OCI-LY1 (cell line): ENCODE measurements around the gene TESPA1.

ENCODE experiments used
- H2AFZ ChIP-seq: fragments of 200-600 bp; sonication (generic), shearing (Covaris generic); 2 replicates; pipeline ENCODE4 v1.6.0; 2014; ENCODE audit warnings: antibody characterized with exemption, mild to moderate bottlenecking, low read length
- H3F3A ChIP-seq: fragments of 200-600 bp; sonication (generic), shearing (Covaris generic); 2 replicates; pipeline ENCODE4 v1.6.0; 2014; ENCODE audit warnings: mild to moderate bottlenecking, antibody characterized with exemption, low read length, moderate library complexity; ENCODE audit not compliant: insufficient read depth
- H3K27ac ChIP-seq: fragments of 200-600 bp; sonication (generic); 2 replicates; pipeline ENCODE4 v1.5.1; 2014; ENCODE audit warnings: low read length, mixed run types, mild to moderate bottlenecking, low read depth; ENCODE audit not compliant: poor library complexity, severe bottlenecking
- H3K27me3 ChIP-seq: fragments of 200-600 bp; sonication (generic); 2 replicates; pipeline ENCODE4 v1.6.0; 2014; ENCODE audit warnings: antibody characterized with exemption, mild to moderate bottlenecking, low read length, moderate library complexity; ENCODE audit not compliant: insufficient read depth
- H3K36me3 ChIP-seq: fragments of 200-600 bp; sonication (generic); 2 replicates; pipeline ENCODE4 v1.6.1; 2014; ENCODE audit warnings: mild to moderate bottlenecking, antibody characterized with exemption, low read length, moderate library complexity, mixed read lengths; ENCODE audit not compliant: insufficient read depth
- H3K4me1 ChIP-seq: fragments of 200-600 bp; sonication (generic); 2 replicates; pipeline ENCODE4 v1.5.1; 2014; ENCODE audit warnings: mild to moderate bottlenecking, low read length, moderate library complexity; ENCODE audit not compliant: insufficient read depth, severe bottlenecking
- H3K4me2 ChIP-seq: fragments of 200-600 bp; sonication (generic), shearing (Covaris generic); 2 replicates; pipeline ENCODE4 v1.6.1; 2014; ENCODE audit warnings: low read length
- H3K4me3 ChIP-seq: fragments of 200-600 bp; sonication (generic); 2 replicates; pipeline ENCODE4 v1.5.1; 2014; ENCODE audit warnings: low read length, low read depth, mild to moderate bottlenecking, mixed read lengths; ENCODE audit not compliant: poor library complexity, severe bottlenecking
- H3K79me2 ChIP-seq: fragments of 200-600 bp; shearing (Covaris generic); 2 replicates; pipeline ENCODE4 v1.6.1; 2016; ENCODE audit warnings: mixed run types, low read length, mixed read lengths; ENCODE audit not compliant: insufficient read depth
- H3K9ac ChIP-seq: fragments of 200-600 bp; sonication (generic), shearing (Covaris generic); 2 replicates; pipeline ENCODE4 v1.6.1; 2014; ENCODE audit warnings: mild to moderate bottlenecking, low read length, mixed read lengths
- H3K9me2 ChIP-seq: fragments of 200-600 bp; sonication (generic), shearing (Covaris generic); 2 replicates; pipeline ENCODE4 v1.6.1; 2014; ENCODE audit warnings: low read depth, mild to moderate bottlenecking, low read length, mixed read lengths
- H3K9me3 ChIP-seq: fragments of 200-600 bp; shearing (Covaris generic); 2 replicates; pipeline ENCODE4 v1.6.1; 2014; ENCODE audit warnings: low read length, mixed read lengths
- H4K20me1 ChIP-seq: fragments of 200-600 bp; sonication (generic), shearing (Covaris generic); 2 replicates; pipeline ENCODE4 v1.6.0; 2016; ENCODE audit warnings: mild to moderate bottlenecking, low read length; ENCODE audit not compliant: insufficient read depth
- CTCF ChIP-seq: fragments of 200-600 bp; sonication (generic), shearing (Covaris generic); IDR thresholded peaks from 2 replicates; pipeline ENCODE4 v1.5.1; 2017; ENCODE audit warnings: mild to moderate bottlenecking, antibody characterized with exemption, low read length, moderate library complexity, mixed read lengths
- EZH2 ChIP-seq: fragments of 200-600 bp; sonication (generic), shearing (Covaris generic); IDR thresholded peaks from 2 replicates; pipeline ENCODE4 v1.8.0; 2017; ENCODE audit warnings: borderline replicate concordance, mixed run types, mild to moderate bottlenecking, antibody characterized with exemption, low read length, moderate library complexity, mixed read lengths

The TESPA1 gene

GRCh38 chr12:54977857-54978256, 6.7 kb downstream of the TESPA1 start:
- no peaks in the 10 kb centered on the region; the same call in 1 of the 2 replicates for H3K79me2 ChIP-seq
- no peak overlapping the region for H3K9ac ChIP-seq
- no peak overlapping the region for H3K4me3 ChIP-seq
- H2AFZ ChIP-seq, result no peak overlapping the region
- no peaks in the 10 kb centered on the region for H3K9me3 ChIP-seq
- TF ChIP-seq CTCF (no peak), EZH2 (no peak)
- peaks cover 23% of the 10 kb centered on the region for H3K4me1 ChIP-seq
- no peaks in the 10 kb centered on the region for H3F3A ChIP-seq
- no peak overlapping the region for H3K27ac ChIP-seq
- H3K4me2 ChIP-seq, result no peak overlapping the region
- H3K36me3 ChIP-seq, result peaks cover 80% of the 10 kb centered on the region
- H3K27me3 ChIP-seq, result no peaks in the 10 kb centered on the region
- no peaks in the 10 kb centered on the region for H3K9me2 ChIP-seq
- H4K20me1 ChIP-seq, result no peaks in the 10 kb centered on the region

GRCh38 chr12:54977155-54977554, 7.4 kb downstream of the TESPA1 start:
- Histone ChIP-seq H3K27me3 (no peaks in the 10 kb centered on the region), H3K9me2 (no peaks in the 10 kb centered on the region), H3K27ac (no peak overlapping the region), H3K36me3 (peaks cover 80% of the 10 kb centered on the region), H3K9ac (no peak overlapping the region), H3K9me3 (no peaks in the 10 kb centered on the region), H3K4me3 (no peak overlapping the region), H2AFZ (no peak overlapping the region), H3K4me1 (peaks cover 16% of the 10 kb centered on the region), H3K79me2 (no peaks in the 10 kb centered on the region; the same call in 1 of the 2 replicates), H4K20me1 (no peaks in the 10 kb centered on the region), H3F3A (no peaks in the 10 kb centered on the region), H3K4me2 (no peak overlapping the region)
- TF ChIP-seq EZH2, result no peak
- no peak for TF ChIP-seq CTCF

- Histone ChIP-seq H3K27me3 (no peaks in the 10 kb centered on the region), H2AFZ (no peak overlapping the region), H3K27ac (no peak overlapping the region), H3K79me2 (no peaks in the 10 kb centered on the region; the same call in 1 of the 2 replicates), H3K36me3 (peaks cover 79% of the 10 kb centered on the region), H3K9ac (no peak overlapping the region), H3K9me2 (no peaks in the 10 kb centered on the region), H3K9me3 (no peaks in the 10 kb centered on the region), H3K4me3 (no peak overlapping the region), H4K20me1 (no peaks in the 10 kb centered on the region), H3K4me1 (peaks cover 10% of the 10 kb centered on the region), H3K4me2 (no peak overlapping the region), H3F3A (no peaks in the 10 kb centered on the region)
- TF ChIP-seq EZH2 (no peak), CTCF (no peak)
Observed at GRCh38 chr12:54975875-54976274, 8.7 kb downstream of the TESPA1 start.
